Islet precursor cell (in vitro differentiated cells): ENCODE measurements around the gene TJAP1.
A peak's percentile ranks its signal among the peaks of the same experiment; 100 is the strongest.

Experiments used
- DNase-seq: peaks from one replicate; pipeline ENCODE4 v3.0.0-alpha.2; 2018

Gene TJAP1, protein sequence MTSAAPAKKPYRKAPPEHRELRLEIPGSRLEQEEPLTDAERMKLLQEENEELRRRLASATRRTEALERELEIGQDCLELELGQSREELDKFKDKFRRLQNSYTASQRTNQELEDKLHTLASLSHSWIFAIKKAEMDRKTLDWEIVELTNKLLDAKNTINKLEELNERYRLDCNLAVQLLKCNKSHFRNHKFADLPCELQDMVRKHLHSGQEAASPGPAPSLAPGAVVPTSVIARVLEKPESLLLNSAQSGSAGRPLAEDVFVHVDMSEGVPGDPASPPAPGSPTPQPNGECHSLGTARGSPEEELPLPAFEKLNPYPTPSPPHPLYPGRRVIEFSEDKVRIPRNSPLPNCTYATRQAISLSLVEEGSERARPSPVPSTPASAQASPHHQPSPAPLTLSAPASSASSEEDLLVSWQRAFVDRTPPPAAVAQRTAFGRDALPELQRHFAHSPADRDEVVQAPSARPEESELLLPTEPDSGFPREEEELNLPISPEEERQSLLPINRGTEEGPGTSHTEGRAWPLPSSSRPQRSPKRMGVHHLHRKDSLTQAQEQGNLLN

DNA sequence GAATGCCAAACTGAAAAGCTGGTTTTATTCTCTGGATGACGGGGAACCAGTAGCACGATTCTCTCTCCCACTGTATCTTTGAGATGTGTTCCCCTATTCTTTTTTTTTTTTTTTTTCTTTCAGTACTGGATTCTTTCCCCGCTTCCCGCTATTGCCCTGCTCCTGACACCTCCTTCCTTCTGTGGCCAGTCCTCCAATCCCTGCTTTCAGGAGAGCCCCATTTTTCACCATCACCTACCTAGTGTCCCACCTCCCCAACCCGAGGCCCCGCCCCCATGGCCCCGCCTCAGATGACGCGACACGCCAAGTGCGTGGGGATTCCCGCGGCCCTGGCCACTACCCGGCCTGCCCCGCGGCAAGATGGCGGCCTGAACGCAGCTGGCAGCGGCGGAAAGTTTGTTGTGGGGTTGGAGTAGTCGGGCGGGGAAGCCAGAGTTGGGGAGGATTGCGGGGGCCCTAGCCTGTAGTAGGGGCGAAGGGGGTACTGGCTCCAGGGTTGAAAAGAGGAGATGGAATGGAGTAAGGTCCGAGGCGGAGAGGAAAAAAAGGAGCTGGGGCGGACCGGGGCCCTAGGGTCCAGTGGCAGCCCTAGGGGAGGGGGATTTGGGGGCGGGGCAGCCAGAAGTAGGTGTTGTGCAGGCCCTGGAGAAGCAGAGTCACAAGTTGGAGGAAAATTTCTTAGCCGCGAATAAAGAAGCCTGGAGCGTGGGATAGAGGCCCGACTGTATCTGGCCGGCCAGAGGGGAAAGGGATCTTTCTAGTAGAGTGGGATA, at the start of gene TJAP1:
TSS of gene TJAP1 (plus strand) at position 336 of the 773 bp plus-strand sequence. CDS start 21,432 bp downstream, outside the sequence.
- DNase-seq, result peak; percentile 95

DNA sequence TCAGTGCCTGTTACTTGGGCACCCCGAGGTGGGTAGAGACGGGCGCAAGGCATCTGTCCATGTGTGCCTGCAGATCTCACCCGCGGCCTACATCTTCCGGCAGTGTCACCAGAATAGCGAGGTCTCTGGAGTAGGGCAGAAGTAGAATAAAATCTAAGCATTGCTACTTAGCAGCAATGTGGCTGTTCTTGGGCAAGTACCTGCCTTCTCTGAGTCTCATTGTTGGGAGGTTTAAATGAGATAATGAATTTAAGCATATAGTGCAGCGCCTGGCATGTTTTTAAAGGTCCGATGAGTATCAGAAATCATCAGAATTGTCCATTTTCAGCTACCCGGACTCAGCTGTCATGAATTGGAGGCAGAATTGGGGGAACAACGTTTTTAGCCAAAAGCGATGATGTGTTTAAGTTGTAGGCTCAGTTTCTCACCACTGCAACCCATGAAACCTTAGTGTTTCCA, 49.2 kb upstream of the TJAP1 start:
- DNase-seq, result no peak

DNA sequence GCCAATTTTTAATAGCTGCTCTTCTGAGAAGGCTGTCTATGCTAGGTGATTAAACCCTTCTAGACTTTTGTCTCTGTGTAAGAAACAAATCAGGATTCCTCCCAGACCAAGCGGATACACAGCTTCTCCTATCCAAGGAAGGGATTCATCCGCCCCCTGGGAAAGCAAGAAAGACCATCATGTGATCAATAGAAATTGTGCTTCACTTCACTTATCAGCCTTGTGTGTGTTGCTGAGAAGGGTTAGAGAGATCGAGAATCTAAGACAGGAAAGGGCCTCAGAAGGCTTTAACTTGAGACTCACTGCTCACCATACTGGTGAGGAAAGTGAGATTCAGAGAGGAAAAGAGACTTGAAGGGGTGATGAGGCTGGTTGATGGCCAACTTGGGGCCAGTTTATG, 48.5 kb upstream of the TJAP1 start:
- no peak for DNase-seq

DNA sequence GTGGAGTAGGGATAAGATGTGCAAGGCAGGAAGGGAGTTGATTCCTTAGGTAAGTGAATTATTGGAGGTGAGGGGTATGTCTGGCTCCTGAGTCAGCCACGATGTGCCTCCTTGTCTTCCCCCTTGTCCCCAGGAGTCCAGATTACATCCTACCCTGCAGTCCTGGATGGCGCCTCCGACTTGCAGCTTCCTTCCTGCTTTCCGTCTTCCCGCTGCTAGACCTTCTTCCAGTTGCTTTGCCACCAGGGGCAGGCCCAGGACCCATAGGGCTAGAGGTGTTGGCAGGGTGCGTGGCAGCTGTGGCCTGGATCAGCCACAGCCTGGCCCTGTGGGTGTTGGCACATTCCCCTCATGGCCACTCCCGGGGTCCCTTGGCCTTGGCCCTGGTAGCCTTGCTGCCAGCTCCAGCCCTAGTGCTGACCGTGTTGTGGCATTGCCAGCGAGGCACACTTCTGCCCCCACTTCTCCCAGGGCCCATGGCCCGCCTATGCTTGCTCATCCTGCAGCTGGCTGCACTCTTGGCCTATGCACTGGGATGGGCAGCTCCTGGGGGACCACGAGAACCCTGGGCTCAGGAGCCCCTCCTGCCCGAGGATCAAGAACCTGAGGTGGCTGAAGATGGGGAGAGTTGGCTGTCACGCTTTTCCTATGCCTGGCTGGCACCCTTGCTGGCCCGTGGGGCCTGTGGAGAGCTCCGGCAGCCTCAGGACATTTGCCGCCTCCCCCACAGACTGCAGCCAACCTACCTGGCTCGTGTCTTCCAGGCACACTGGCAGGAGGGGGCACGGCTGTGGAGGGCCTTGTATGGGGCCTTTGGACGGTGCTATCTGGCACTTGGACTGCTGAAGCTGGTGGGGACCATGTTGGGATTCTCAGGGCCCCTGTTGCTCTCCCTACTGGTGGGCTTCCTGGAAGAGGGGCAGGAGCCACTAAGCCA, 45.1 kb upstream of the TJAP1 start:
- DNase-seq, result no peak

DNA sequence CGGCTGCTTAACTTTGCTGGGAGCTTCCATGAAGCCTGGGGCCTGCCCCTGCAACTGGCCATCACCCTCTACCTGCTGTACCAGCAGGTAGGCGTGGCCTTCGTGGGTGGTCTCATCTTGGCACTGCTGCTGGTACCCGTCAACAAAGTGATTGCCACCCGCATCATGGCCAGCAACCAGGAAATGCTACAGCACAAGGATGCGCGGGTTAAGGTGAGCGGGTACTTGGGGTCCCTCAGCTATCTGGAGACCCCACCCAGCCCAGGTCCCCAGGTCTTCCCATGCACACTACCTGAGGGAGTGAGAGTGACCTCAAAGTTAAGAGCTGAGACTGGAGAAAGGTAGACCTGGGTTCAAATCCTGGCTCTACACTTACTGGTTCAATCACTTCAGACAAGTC, 44.2 kb upstream of the TJAP1 start:
- DNase-seq, result no peak

DNA sequence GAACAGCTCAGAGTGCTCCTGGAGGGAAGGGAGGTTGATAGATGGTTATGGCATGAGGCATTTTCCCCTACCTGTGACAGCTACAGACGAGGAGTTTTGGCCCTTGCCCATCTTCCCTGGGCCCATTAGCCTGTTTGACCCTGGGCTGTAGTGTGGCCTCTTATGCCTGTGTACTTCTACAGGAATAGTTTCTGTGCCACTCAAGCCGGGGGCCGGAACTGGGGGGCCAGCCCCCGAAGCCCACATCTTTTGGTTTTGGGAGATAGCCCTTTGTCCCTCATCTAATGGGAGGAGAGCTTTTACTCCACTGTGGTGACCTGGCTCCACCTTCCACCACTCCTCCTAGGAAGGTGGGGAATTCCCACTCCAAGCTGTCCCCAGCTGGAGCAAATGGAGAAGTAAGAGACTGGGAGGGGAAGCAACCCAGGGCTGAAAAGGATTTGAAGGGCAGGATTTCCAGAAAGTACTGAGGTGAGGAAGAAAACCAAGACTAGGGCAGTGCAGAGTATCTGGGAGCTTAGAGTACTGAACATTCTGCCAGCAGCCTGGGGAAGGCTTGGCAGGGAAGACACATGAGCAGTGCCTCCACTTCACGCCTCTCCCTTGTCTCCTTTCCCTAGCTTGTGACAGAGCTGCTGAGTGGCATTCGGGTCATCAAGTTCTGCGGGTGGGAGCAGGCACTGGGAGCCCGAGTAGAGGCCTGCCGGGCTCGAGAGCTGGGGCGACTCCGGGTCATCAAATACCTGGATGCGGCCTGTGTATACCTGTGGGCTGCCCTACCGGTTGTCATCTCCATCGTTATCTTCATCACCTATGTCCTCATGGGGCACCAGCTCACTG, 43.1 kb upstream of the TJAP1 start:
- DNase-seq, result no peak

DNA sequence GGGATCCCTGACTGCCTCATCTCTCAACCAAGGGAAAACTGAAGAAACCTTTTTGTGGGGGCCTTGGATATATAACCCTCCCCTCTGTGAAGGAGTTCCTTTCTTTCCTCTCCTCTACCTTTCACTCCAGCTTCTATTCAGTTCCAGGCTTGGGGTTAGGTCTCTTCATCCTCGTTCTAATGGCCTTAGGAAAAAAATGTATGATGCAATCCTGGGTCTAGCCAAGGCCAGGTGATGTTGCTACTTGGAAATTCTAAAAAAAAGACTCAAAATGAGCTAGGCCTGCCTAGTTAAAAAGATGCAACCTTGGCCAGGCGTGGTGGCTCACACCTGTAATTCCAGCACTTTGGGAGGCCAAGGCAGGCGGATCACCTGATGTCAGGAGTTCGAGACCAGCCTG, 42.4 kb upstream of the TJAP1 start:
- DNase-seq, result no peak

DNA sequence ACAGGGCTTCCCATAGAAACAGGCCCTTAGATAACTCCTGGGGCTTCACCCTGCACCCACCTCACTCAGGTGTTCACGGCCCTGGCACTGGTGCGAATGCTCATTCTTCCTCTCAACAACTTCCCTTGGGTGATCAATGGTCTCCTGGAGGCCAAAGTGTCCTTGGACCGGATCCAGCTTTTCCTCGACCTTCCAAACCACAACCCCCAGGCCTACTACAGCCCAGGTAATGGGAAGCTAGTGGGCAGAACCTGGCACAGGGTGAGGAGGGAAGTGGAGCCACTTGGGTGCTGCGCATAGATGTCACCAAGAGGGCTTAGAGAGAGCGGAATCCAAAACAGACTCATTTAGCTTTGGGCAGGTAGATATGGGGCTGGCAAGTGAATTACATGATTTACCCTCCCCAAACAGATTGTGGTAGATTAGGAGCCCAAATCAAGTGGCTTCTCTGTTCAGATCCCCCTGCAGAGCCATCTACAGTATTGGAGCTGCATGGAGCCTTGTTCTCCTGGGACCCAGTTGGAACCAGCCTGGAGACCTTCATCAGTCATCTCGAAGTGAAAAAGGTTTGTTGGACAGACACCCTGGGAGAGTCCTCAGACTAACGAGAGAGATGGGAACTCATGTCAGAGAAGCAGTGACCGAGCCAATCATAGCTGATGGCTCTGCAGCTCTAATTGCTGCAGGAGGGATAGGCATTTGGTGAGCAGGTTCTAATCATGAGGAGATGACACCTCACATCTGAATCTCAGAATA, 41.5 kb upstream of the TJAP1 start:
- DNase-seq, result no peak

DNA sequence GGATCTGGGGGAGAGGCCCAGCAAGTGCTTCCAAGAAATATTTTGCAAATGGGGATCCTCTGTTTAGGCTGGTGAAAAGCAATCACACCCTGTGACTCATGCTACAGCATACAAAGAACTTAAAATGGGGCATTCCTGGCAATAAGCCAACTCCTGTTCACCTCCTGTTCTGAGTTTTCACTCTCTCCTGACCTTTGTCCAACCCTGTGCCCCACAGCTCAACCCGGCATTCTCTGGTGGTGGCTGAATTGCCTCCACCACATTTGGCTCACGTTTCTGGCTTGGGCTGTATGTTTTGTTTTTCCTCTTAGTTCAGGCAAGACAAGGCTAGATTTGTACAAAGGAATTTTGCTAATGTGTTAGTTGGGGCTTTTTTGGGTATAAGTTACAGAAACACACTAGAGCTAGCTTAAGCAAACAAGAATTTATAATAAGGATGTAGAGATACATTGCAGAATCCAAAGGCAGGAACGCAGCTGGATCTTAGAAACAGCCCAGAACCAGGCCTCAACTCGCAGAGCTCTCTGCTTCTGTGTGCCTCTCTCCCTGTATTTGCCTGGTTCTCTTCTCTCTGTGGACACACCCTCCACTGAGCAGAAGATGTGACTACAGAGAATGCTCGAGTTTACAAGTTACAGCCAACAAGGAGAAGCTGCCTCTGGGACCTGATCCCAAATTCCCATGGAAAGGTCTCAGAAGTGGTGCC, 40.6 kb upstream of the TJAP1 start:
- DNase-seq, result no peak

DNA sequence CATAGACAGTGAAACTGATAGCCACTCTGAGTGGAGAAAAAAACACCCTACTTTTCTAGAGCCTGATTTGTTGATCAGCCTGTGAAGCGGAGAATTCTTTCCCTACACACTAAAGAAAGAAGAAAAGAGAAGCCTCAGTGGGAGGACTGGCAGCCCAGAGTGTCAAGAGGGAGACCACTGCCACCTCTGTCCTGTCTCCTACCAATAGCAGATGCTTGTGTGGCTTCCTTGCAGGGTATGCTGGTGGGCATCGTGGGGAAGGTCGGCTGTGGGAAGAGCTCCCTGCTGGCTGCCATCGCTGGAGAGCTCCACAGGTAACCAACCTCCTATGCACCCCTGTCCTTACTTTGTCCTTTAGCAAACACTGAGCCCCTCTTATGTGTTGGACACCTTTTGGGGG, 39.7 kb upstream of the TJAP1 start:
- DNase-seq, result no peak

DNA sequence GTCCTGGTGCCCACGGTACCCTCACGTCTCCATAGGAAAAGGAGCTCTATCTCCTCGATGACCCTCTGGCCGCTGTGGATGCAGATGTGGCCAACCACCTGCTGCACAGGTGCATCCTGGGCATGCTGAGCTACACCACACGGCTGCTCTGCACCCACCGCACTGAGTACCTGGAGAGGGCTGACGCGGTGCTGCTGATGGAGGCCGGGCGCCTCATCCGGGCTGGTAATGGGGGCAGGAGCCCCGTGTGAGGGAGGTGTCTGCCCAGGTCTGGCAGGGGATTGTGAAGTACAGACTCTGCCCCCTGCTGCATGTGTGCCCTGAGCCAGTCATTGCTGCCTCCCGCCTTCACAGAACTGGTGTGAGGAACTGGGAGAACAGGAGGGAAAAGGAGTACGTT, 34.4 kb upstream of the TJAP1 start:
- DNase-seq, result no peak

DNA sequence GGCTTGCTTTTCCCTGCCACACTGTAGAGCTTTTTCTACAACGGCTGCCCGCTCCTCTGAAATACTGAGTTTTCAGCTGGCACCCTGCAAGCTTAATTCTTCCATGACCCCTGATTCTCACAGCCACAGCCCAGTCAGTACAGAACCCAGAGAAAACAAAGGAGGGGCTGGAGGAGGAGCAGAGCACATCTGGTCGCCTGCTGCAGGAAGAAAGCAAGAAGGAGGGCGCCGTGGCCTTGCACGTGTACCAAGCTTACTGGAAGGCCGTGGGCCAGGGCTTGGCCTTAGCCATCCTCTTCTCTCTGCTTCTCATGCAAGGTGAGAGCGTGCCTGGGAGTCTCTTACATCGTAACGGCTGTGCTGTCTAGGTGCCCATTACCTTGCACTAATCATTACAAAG, 33.3 kb upstream of the TJAP1 start:
- no peak for DNase-seq

DNA sequence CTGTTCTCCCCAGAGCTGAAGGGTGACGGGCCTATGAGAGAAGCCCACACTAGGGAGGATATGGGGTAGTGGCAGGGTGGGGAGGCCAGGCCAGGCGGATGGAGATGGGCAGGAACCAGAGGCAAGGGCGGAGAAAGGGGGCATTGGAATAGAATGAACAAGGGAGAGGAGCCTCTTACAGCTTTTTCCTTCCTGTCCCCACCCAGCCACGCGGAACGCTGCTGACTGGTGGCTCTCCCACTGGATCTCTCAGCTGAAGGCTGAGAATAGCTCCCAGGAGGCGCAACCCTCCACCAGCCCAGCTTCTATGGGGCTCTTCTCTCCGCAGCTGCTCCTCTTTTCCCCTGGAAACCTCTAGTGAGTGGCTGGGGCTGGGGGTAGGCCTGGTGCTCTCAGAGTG, 32.8 kb upstream of the TJAP1 start:
- DNase-seq, result no peak

DNA sequence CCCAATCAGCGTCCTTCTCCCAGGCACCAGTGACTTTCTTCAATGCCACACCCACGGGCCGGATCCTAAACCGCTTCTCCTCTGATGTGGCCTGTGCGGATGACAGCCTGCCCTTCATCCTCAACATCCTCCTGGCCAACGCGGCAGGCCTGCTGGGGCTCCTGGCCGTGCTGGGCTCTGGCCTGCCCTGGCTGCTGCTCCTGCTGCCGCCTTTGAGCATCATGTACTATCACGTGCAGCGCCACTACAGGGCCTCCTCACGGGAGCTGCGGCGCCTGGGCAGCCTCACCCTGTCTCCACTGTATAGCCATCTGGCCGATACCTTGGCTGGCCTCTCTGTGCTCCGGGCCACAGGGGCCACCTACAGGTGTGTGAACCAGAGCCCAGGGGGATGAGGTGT, 31.8 kb upstream of the TJAP1 start:
- DNase-seq, result no peak

DNA sequence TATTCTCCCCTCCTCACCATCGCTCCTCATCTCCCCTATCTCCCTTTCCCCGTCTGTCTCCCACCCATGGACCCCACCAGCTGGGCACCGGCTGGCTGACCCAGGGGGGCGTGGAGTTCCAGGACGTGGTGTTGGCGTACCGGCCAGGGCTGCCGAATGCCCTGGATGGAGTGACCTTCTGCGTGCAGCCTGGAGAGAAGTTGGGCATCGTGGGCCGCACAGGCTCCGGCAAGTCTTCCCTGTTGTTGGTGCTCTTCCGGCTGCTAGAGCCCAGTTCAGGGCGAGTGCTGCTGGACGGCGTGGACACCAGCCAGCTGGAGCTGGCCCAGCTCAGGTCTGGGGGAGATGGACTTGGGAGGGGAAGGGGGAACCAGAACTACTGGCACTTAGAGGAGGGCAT, 29.8 kb upstream of the TJAP1 start:
- no peak for DNase-seq

DNA sequence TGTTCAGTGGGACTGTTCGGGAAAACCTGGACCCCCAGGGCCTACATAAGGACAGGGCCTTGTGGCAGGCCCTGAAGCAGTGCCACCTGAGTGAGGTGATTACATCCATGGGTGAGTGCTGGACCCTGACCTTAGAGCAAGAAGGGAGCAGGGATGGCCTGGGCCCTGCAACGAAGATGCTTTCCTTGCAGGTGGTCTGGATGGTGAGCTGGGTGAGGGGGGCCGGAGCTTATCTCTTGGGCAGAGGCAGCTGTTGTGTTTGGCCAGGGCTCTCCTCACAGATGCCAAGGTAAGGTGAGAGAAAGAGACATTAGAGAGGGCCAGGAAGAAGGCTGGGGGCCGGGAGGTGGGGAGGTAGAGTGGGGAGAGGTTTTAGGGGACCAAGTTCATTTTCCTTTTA, 28.5 kb upstream of the TJAP1 start:
- no peak for DNase-seq

DNA sequence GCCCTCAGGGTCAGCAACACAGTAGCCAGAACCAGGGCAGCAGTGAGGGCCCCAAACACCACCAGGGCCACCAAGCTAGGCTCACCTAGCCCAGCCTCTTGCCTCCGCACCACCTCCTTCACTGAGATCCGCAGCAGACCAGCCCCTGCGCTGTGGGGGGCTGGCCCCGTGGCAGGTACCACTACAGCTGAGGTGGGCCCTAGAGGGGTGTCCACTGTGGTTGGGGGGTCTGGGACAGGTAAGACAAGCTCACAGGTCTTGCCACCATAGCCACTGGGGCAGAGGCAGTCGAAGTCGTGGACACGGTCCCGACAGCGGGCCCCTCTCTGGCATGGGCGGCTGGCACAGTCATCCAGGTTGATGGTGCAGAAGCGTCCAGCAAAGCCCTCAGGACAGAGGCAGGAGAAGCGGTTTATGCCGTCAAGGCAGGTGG, 26.7 kb upstream of the TJAP1 start:
- DNase-seq, result no peak

DNA sequence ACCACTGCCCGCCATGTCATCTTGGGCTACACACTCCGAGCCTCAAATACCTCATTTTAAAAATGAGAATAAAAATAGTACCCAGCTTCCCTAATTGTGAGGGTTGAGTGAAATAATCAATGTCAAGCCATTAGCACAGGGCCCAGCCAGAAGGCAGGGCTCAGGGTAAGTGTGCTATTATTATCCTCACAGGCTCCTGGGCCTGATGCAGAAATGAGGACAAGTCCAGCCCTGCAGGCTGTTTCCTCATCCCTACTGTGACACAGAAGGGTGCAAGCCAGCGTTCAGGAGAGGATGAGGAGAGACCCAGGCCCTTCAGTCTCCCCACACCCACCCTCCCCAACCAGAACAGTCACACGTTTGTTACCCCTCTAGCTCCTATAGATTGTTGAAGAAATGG, 26.0 kb upstream of the TJAP1 start:
- no peak for DNase-seq

DNA sequence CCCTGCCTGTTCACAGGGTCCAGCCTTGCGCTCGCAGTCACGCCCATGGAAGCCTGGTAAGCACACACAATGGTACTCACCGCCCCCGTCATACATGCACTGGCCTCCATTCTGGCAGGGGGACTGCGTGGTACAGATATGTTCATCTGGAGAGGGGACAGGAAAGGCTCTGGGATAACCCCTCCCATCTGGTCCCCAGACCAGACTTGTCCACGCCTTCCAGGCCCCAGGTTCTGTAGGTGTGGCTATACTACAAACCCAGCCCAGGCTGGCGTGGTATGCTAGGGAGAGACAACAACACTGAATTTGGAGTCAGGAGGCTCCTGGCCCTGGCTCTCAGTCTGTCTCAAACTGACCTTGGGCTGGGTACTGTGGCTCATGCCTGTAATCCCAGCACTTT, 25.4 kb upstream of the TJAP1 start:
- DNase-seq, result no peak

DNA sequence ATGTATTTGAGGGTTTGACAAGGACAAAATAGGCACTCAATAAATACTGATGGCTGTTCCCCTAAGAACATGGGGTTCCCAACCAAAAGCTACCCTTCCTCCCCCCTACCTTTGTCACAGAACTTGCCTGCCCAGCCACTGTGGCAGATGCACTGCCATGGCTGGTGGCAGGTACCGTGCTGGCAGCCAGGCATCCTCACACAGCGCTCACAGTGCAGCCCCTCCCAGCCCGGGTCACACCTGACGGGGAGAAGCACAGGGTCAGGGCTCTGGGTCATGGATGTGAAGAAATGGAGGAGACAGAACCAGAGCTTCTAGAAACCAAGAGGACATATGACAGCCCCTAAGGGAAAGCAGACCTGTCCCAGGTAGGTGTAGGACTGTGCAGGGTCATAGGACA, 24.5 kb upstream of the TJAP1 start:
- no peak for DNase-seq
